Pancreas (tissue), 10 donors: ENCODE measurements around the gene RNF130. TPM values are rescaled to one million over a fixed set of nuclear protein-coding genes. Genes with fewer than 3 reads are reported as not detected.
A peak's percentile ranks its signal among the peaks of the same experiment; 100 is the strongest.

Experiments
- ATAC-seq, 4 donors: fragments of 200-7000 bp; cut with Tn5 transposase; one replicate each; pipeline versions ENCODE4 v1.8.0 to v1.9.1; 2020; ENCODE audit warnings: mild to moderate bottlenecking in 4 of 4, moderate library complexity in 4 of 4
- DNase-seq, 6 donors: peaks; one replicate each; pipeline ENCODE4 v3.0.0-alpha.2; 2020
- FAIRE-seq: peaks from 2 replicates; lab custom pipeline; 2012; peaks lifted over from hg19 to GRCh38; lab: Jason Lieb, UNC
- H3K27ac ChIP-seq, 4 donors: fragments of 200-600 bp; sonication (generic); 1 replicate in 3 of 4; 2 replicates in 1 of 4; pipeline versions ENCODE4 v1.5.0 to v1.8.0; 2020
- H3K27me3 ChIP-seq, 4 donors: fragments of 200-600 bp; one replicate each; pipeline ENCODE4 v1.8.0; 2021
- H3K36me3 ChIP-seq, 3 donors: fragments of 200-600 bp; sonication (generic) in 1 of 3; one replicate each; pipeline versions ENCODE4 v1.5.0 to v1.8.0; 2020 to 2021
- H3K4me1 ChIP-seq, 3 donors: fragments of 200-600 bp; one replicate each; pipeline ENCODE4 v1.8.0; 2021
- H3K4me3 ChIP-seq, 4 donors: fragments of 200-600 bp; sonication (generic) in 2 of 4; one replicate each; pipeline versions ENCODE4 v1.5.0 to v1.8.0; 2020 to 2021
- H3K9me3 ChIP-seq, 4 donors: fragments of 200-600 bp; one replicate each; pipeline ENCODE4 v1.8.0; 2021
- WGBS, 2 donors: extraction: QIAGEN DNeasy Blood & Tissue Kit; methylation state at CpG; one replicate each; pipeline ENCODE4 v1.1.7; 2013; 5-methylcytosine and 5-hydroxymethylcytosine counted together
- intact Hi-C, 3 donors: fragments of 100-400 bp; cut with DNase I; formaldehyde crosslinking; loops; one replicate each; pipeline versions ENCODE4 v1.11.1 to v1.14.2; 2022
- microRNA-seq, 2 donors: library from miRNA; unstranded; fragments of <30 nt; microRNA quantifications; one replicate each; pipeline versions ENCODE4 to v1.1.0, GENCODE V29; 2019 to 2020
- polyA plus RNA-seq, 2 donors: library from polyadenylated mRNA; stranded (reverse); fragments of 200-250 nt; gene quantifications; one replicate each; pipeline ENCODE4 v1.2.3, GENCODE V29; 2013
- total RNA-seq, 6 donors: library from RNA; stranded (reverse); fragmentation: NEBNext Ultra II Directional in 4 of 6; extraction: Animal tissue kit (Norgen Biotek cat#: 25700) in 4 of 6; gene quantifications; one replicate each; pipeline versions ENCODE4 v1.2.1 to v1.2.4, GENCODE V29; 2021 to 2023
- TF ChIP-seq, protein P1 (sequence below), 4 donors: fragments of 200-600 bp; sonication (generic) in 3 of 4; IDR thresholded peaks; one replicate each; pipeline versions ENCODE4 v1.5.0 to v1.8.0; 2021; ENCODE audit warnings: antibody characterized with exemption in 4 of 4
- donor health status: healthy with polysubstance abuse.
- donor health status: DM: no; HTN: no; CAD: no; lungs with moderate emphysema.
- donor health status: DM: no; HTN: no; CAD: no.
- donor health status: control.
- donor health status: control.
- donor health status: Bipolar disorder and iron deficiency.
- donor health status: DM: yes; HTN: yes; CAD: no.
- donor health status: DM: no; HTN: no; CAD: no.
- donor health status: DM: no; HTN: no; CAD: no.
- donor health status: DM: yes; HTN: yes; CAD: no.

The RNF130 gene
- total and polyA plus RNA-seq, 8 donors, result 21.4 to 57.8 (median 37.8) TPM

GRCh38 chr5:179907556-179908324 is 163.8 kb downstream of the RNF130 start, which contains the start of gene TBC1D9B:
Gene TBC1D9B, minus strand, starts transcription at chr5:179907897. Its CDS starts 76 bp downstream, at chr5:179907821.
- peak; percentile 90 to 93 (median 92) for ATAC-seq
- H3K9me3 ChIP-seq, result no peaks in the 10 kb centered on the region
- intact Hi-C loops, result no loop called here
- WGBS, 2 donors, result 1 to 4% methylated on average over 58 to 105 of the region's 105 CpGs
- DNase-seq, result peak; percentile 47 to 87 (median 74)
- peak within 1 kb of the TSS; percentile 28 to 76 (median 66) for H3K27ac ChIP-seq
- H3K27me3 ChIP-seq, result no peaks in the 10 kb centered on the region
- H3K4me1 ChIP-seq, result peaks cover 0 to 9% (median 4%) of the 10 kb centered on the region in 3 donors
- FAIRE-seq, result no peak
- H3K4me3 ChIP-seq, result peak within 1 kb of the TSS; percentile 40 to 70 (median 52)
- TF ChIP-seq, protein P1, sequence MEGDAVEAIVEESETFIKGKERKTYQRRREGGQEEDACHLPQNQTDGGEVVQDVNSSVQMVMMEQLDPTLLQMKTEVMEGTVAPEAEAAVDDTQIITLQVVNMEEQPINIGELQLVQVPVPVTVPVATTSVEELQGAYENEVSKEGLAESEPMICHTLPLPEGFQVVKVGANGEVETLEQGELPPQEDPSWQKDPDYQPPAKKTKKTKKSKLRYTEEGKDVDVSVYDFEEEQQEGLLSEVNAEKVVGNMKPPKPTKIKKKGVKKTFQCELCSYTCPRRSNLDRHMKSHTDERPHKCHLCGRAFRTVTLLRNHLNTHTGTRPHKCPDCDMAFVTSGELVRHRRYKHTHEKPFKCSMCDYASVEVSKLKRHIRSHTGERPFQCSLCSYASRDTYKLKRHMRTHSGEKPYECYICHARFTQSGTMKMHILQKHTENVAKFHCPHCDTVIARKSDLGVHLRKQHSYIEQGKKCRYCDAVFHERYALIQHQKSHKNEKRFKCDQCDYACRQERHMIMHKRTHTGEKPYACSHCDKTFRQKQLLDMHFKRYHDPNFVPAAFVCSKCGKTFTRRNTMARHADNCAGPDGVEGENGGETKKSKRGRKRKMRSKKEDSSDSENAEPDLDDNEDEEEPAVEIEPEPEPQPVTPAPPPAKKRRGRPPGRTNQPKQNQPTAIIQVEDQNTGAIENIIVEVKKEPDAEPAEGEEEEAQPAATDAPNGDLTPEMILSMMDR (IDR thresholded peaks at IDR 0.05), result peak in 2 of 4 donors; percentile 14 to 22
- no peaks in the 10 kb centered on the region for H3K36me3 ChIP-seq

GRCh38 chr5:179906795-179907555 is 164.6 kb downstream of the RNF130 start:
- DNase-seq, result peak; percentile 33 to 80 (median 48)
- H3K36me3 ChIP-seq, result no peaks in the 10 kb centered on the region
- intact Hi-C loops, result no loop called here
- no peaks in the 10 kb centered on the region for H3K9me3 ChIP-seq
- peak overlapping the region; percentile 40 to 70 (median 52) for H3K4me3 ChIP-seq
- TF ChIP-seq, protein P1 (IDR thresholded peaks at IDR 0.05), result no peak
- H3K27ac ChIP-seq, result peak overlapping the region in 3 of 4 donors; percentile 26 to 41 (median 33)
- peaks cover 0 to 9% (median 4%) of the 10 kb centered on the region in 3 donors for H3K4me1 ChIP-seq
- FAIRE-seq, result no peak
- WGBS, 2 donors, result 4% methylated on average over 42 to 50 of the region's 50 CpGs
- ATAC-seq, result peak; percentile 30 to 53 (median 48)
- no peaks in the 10 kb centered on the region for H3K27me3 ChIP-seq

- no peaks in the 10 kb centered on the region for H3K9me3 ChIP-seq
- DNase-seq, result no peak
- peaks cover 0 to 9% (median 4%) of the 10 kb centered on the region in 3 donors for H3K4me1 ChIP-seq
- WGBS, 2 donors, result 87 to 90% methylated on average over 24 of the region's 24 CpGs
- intact Hi-C loops, result no loop called here
- no peaks in the 10 kb centered on the region for H3K27me3 ChIP-seq
- TF ChIP-seq, protein P1 (IDR thresholded peaks at IDR 0.05), result no peak
- FAIRE-seq, result no peak
- H3K4me3 ChIP-seq, result peak overlapping the region in 3 of 4 donors; percentile 49 to 70 (median 55)
- no peaks in the 10 kb centered on the region for H3K36me3 ChIP-seq
- no peak overlapping the region for H3K27ac ChIP-seq
- ATAC-seq, result no peak
These were observed 165.2 kb downstream of the RNF130 start for GRCh38 chr5:179906294-179906794.

DNA sequence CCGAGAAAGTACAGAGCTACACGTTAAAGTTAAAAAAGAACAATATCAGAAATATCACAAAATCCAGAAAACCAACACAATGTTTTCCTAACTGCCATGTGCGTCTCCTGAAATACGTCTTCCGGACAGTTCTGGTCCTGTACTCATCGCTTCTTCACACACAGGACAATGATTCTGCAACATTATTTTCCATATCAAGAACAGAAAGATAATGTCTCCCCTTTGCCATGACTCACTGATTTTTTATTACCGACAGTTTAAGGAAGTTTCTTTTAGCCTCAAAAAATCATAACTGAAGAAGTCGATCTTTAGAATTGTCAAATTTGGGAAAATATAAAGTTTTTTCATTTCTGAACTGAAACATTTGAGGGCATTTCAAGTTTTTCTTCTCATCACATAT is 166.4 kb downstream of the RNF130 start:
- 89 to 90% methylated on average over 8 of the region's 8 CpGs for WGBS, 2 donors
- FAIRE-seq (no peak), DNase-seq (no peak), ATAC-seq (no peak)
- H3K36me3 ChIP-seq, result no peaks in the 10 kb centered on the region
- intact Hi-C loops, result no loop called here
- H3K9me3 ChIP-seq, result no peaks in the 10 kb centered on the region
- TF ChIP-seq, protein P1 (IDR thresholded peaks at IDR 0.05), result no peak
- H3K4me1 ChIP-seq, result peaks cover 0 to 9% (median 4%) of the 10 kb centered on the region in 3 donors
- H3K27me3 ChIP-seq, result no peaks in the 10 kb centered on the region
- no peak overlapping the region for H3K4me3 ChIP-seq
- no peak overlapping the region for H3K27ac ChIP-seq

Small RNA genes lying within 50 kb of the gene (microRNA-seq; reads per million reads assigned to microRNA genes)
- gene MIR340, result 141 to 188 reads per million in 2 donors

Other genes with a start within 250 kb of the RNF130 start
- gene MRNIP, start 212.9 kb downstream of the RNF130 start, total RNA-seq, result 10 to 100 TPM in 5 of 6 donors, 1 to 10 TPM in 1; 8.6 to 19.1 (median 13.6) TPM
- 10 to 100 TPM; 49.2 to 53.1 TPM for gene MRNIP, start 212.9 kb downstream of the RNF130 start, polyA plus RNA-seq
- 10 to 100 TPM; 42.1 to 77.4 (median 49.8) TPM for gene TBC1D9B, start 163.9 kb downstream of the RNF130 start, total RNA-seq
- gene TBC1D9B, start 163.9 kb downstream of the RNF130 start, polyA plus RNA-seq, result 10 to 100 TPM; 69.7 to 87.2 TPM
- under 1 TPM in 1 of 6 donors, not detected in 5; 0.09 TPM for gene RASGEF1C, start 137.5 kb upstream of the RNF130 start, total RNA-seq
- under 1 TPM in 1 of 2 donors, not detected in 1; 0.38 TPM for gene RASGEF1C, start 137.5 kb upstream of the RNF130 start, polyA plus RNA-seq
- 10 to 100 TPM; 25.9 to 40.3 (median 30.6) TPM for gene MAPK9, start 220.3 kb upstream of the RNF130 start, total RNA-seq
- 10 to 100 TPM; 10.7 to 18.6 TPM for gene MAPK9, start 220.3 kb upstream of the RNF130 start, polyA plus RNA-seq